HG02623 (cell line): ENCODE data around the gene ARHGDIG.
"Not testable (repeated sequence)": the region's sequence is repeated elsewhere in the genome, so short reads cannot be mapped to it uniquely, and the experiment has no call there.

Experiments
- ATAC-seq: cut with Tn5 transposase; IDR thresholded peaks from one replicate; pipeline ENCODE4 v1.9.1; 2021; ENCODE audit warnings: moderate library complexity; ENCODE audit not compliant: unreplicated experiment

The ARHGDIG gene

DNA sequence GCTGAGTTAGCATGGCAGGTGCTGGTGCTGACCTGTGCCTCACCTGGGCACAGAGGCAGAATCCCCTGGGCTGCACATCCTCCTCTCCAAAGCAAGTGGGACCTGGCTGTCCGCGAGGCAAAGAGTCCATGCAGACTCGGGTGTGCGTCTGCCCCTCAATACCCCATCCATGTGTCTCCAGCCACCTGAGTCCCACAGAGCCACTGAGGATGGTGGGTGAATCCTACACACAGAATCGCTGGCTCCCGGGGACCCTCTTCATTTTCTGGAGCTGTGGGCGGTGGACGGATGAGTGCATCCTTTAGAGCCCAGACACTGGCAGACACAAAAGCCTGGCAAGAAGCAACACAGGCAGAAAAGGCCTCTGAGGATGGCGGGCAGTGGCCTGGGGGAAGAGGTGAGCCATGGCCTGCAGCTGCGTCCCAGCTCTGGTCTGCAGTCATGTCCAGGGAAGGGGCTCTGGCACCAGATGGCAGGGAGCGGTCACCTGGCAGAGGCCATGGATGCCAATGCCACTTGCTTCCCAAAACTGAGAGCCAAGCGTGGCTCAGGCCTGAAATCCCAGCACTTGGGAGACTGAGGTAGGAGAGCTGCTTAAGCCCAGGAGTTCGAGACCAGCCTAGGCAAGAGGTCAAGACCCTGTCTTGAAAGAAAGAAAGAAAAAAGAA, 42.2 kb downstream of the ARHGDIG start:
- no peak for ATAC-seq

DNA sequence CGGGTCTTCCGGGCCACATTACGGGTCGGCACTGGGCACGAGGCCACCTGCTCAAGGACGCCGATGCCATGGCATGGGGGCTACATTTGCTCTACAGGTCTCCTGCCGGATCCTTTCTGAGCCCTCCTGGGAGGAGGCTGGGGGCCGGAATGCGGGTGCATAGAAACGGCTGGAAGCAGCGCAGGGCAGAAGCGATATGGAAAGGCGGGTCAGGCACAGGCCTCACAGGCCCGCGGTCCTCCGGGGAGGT, 43.7 kb downstream of the ARHGDIG start:
- no peak for ATAC-seq

DNA sequence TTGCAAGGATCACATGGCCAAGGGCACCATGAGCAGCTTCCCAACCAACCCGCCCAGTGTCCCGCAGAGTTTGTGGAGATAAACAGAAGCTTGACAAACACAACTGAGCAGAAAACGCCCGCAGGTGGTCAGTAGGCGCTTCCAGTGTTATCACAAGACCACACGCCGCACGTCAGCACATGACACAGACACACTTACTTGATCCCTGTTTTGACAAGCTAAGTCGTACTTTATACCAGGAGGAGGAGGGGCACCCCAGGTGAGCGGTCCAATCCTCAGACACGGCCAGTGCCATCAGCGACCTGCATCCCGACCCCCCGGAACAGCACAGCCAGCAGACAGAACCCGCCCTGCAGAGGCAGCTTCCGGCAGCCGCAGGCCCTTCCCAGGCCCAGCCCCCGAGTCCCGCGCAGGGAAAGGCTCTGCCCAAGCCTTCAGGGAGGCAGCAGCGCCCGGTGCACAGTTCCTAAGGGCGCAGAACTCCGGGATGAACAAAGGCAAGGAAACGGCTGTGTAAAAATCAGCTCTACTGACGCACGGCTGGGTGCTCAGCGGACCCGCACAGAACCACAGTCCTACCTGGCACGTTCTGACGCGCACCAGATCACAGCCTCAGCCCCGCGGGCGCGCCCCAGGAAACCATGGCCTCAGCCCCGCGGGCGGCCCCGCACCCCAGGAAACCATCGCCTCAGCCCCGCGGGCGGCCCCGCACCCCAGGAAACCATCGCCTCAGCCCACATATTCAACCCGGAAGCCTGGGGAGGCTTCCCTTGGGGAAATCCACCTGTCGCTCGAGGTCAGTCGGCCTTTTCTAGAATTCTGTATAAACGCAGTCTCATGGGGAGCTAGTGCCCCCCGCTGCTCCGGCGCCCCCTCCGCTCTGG, 44.3 kb downstream of the ARHGDIG start:
- ATAC-seq: no peak

DNA sequence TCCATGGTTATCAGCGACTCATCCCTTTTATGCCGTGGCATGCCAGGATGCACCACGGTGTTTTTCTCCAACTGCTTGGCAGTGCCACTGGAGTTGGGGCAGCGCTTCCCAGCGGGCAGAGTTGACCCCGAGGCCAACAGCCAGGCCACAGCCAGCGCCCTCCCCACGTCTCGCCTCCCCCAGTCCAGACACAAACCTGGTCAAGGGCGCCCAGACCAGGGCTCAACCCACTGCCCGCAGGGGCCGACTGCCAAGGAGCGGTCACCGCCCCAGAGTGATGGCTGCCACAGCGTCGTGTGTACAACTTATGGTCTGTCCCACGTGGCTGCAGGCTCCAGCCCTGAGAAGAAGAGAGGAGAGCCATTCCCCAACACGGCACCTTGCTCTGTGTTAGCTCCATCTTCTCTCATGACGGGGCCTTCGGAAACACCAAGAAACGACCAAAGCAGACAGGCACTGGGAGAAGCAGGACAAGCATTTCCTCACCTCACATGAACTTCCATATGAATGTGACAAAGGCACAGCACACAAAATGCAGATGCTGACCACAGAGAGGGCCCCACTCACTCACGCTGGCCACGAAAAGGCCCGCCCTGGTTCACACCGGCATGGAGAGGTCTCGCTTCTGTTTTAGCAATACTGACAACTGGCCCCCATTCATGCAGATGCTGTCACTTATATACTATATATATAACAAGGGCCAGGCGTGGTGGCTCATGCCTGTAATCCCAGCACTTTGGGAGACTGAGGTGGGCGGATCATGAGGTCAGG, 45.2 kb downstream of the ARHGDIG start:
- no peak for ATAC-seq

DNA sequence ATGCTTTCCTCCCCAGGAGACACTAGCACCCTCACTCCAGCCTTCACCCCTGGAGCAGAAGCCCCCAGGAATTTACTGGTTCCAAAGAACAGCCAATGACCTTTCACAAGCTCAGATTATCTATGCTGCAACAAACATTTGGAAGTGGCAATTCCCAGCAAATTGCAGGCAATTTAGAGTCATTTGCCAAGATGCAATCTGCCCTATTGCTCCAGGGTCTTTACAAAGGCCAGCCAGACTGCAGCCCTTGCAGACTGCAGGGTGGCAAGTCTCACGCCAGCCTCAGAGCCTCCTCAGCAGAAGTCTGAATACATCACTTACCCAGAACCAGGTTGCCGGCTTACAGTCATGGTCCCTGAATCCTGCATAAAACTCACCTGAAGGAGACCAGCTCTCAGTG, 50.4 kb downstream of the ARHGDIG start:
- no peak for ATAC-seq

DNA sequence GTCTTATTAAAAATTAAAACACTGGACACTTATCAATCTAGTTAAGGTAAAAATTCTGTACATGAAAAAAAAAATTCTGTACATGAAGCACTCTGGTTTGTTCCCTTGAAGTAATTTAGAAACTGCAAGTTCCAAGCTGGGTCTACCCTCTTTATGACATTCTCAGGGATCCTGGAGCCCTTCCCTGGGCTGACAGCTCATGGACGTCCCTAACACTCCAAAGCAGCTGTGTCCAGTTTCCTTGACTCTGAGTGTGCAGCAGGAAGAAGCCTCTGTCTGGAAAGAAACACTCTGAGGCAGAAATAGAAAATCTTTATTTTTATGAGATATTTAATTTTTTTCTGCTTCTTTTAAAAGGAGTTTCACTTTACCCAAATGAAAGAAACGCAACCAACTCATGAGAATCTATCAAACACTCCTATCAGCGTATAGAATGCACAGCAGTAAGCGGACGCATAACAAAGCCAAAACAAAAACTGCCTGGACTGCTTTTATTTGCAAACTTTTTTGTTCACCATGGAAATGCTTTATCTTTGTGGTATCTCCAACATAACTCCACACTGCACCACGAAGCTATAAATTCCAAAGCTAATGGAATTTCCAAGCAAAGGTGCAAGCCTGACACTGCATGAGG, 50.9 kb downstream of the ARHGDIG start:
- not testable (repeated sequence) for ATAC-seq
